ENCODE results near the gene TECPR1.
A peak's percentile ranks its signal among the peaks of the same experiment; 100 is the strongest.

Gene TECPR1

DNA sequence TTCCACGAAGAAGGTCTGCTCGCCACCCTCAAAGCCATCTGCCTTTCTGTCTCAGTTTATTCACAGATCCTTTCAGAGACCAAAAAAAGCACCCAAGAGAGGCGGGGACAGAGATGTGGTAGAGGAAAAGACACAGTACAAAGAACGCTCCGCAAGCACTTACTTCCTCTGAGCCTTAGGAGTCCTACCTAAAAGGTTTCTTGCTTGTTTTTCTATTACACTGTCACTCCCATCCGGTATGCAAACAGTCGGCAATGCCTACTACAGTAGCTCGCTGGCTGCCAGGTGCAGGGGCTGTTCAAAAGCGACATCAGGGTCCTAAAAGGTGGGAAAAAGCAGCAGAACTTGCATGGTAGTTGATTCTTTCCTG, 816 bp downstream of the TECPR1 start:
- peak; percentile 52 for FAIRE-seq
- no peak for DNase-seq (ENCODE audit: extremely low spot score, insufficient read length, low read depth)

DNA sequence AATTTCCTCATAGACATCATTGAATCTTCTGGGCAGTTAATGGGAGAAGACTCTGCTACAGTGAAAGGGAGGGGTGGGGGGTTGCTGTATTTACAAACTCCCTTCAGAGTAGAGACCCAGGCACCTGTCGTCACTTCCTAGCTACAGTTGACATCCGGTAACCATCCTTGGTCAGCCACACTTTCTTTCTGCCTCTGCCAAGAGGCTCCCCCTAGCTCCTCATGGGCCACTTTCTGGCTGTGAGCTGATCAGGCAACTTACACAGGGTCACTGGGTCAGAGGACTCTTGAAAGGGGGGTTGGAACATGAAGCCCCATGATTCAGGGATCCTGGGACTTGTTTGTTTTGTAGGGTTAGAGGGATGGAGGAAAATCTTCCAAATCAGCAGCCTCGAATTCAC, 1.2 kb downstream of the TECPR1 start:
- DNase-seq (ENCODE audit: extremely low spot score, insufficient read length, low read depth), result no peak
- FAIRE-seq, result peak; percentile 49

DNA sequence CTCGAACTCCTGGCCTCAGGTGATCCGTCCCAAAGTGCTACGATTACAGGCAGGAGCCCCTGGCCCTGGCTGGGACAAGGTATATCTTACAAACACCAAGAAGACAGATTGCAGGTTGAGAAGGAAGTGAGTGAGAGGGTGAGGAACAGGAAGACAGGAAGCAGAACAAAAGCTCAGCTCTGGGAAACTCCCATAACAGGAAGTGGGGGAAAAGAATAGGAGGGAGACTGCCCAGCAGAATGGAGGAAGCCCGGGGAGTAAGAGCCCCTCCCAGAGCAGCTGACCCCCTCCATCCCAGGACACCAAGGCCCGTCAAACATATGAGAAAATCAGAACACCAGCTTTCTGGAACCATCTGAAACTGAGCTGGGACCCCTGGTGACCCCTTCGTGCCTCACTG, 2.9 kb downstream of the TECPR1 start:
- no peak for FAIRE-seq
- no peak for DNase-seq (ENCODE audit: extremely low spot score, insufficient read length, low read depth)

DNA sequence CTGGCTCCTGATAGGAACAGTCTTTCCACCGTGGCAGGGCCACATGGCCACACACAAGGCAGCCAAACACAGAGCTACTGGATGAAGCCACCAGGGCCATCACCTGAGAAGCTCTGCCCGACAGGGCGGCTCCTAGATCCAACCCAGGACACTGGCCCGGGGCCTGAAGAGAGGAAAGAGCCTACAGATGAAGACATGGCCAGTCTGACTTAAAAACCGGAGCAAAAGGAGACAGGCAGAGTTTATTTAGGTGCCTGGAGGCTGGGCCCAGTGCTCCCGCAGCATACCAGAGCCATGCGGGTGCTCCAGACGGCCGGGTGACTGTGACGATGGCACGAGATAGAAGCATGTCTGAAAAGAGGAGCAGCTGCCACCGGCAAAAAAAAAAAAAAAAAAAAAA, 3.9 kb downstream of the TECPR1 start:
- DNase-seq (ENCODE audit: extremely low spot score, insufficient read length, low read depth), result no peak

DNA sequence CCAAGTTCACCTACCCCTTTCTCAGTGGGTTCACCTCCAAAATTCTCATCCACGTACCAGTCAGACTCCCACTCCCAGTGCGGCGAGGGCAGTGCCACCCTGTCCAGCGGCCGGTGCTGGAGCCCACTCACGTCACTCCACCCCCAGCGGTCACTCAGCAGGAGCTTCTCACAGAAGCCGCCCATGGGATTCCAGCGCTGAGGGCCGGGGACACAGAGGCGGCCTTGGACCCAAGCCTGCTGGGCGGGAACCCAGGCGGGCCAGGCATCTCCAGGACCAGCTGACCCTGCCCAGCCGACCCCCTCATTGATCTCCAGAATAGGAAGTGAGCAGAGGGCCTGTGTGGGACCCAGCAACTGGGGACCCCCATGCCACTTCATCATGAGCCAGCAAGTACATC, 7.2 kb downstream of the TECPR1 start:
- DNase-seq (ENCODE audit: extremely low spot score, insufficient read length, low read depth) (no peak), FAIRE-seq (no peak)

More for the DNA sequence above, 3.9 kb downstream of the TECPR1 start:
- FAIRE-seq, result no peak

DNA sequence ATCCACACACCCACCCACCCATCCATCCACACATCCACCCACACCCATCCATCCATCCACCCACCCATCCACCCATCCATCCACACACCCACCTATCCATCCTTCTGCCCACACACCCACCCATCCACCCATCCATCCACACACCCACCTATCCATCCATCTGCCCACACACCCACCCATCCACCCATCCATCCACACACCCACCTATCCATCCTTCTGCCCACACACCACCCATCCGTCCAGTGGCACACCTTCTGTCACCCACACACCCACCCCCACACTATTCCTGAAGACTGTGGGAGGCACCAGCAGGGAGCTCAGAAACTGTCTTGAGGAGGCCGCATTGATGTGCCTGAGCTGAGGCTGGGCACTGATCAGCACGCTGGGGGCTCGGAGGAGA, 9.1 kb downstream of the TECPR1 start:
- DNase-seq (ENCODE audit: extremely low spot score, insufficient read length, low read depth), result no peak

DNA sequence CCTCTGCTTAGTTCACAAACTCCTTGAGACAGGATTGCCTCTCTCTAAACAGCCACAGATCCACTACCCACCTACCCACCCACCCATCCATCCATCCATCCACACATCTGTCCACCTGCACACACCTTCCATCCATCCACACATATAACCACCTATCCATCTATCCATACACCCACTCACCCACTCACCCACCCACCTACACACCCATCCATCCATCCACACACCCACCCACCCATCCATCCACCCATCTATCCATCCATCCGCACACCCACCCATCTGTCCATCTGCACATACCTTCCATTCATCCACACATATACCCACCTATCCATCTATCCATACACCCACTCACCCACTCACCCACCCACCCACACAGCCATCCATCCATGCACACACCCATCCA, 9.7 kb downstream of the TECPR1 start:
- FAIRE-seq, result no peak
- DNase-seq (ENCODE audit: extremely low spot score, insufficient read length, low read depth), result no peak

More for the DNA sequence above, 9.1 kb downstream of the TECPR1 start:
- no peak for FAIRE-seq

DNA sequence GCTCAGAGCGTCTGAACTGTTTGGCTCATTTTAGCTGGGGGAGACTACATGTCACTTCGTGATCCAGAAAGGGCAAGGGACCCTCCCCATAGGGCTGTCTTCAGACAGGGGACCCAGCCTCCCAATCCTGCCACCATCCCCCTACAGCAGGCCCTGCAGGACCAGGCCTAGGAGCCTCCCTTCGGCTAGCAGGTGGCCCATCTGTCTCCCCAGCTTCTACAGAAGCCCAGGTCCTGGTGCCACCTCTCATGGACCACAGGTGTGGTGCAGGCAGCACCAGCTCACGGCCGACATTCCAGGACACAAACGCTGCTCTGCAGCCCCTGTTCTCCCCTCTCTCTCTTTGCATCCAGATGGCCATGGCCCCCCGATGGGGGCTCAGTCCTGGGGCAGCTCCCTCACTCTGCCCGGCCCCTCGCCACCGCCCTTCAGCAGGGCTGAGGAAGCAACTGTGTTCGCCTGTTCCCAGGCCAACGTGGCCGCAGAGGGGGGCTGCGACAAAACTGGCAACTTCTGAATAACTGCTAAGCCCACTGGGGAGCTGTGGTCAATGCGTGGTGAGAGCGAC, 10.3 kb downstream of the TECPR1 start:
- no peak for FAIRE-seq
- no peak for DNase-seq (ENCODE audit: extremely low spot score, insufficient read length, low read depth)

DNA sequence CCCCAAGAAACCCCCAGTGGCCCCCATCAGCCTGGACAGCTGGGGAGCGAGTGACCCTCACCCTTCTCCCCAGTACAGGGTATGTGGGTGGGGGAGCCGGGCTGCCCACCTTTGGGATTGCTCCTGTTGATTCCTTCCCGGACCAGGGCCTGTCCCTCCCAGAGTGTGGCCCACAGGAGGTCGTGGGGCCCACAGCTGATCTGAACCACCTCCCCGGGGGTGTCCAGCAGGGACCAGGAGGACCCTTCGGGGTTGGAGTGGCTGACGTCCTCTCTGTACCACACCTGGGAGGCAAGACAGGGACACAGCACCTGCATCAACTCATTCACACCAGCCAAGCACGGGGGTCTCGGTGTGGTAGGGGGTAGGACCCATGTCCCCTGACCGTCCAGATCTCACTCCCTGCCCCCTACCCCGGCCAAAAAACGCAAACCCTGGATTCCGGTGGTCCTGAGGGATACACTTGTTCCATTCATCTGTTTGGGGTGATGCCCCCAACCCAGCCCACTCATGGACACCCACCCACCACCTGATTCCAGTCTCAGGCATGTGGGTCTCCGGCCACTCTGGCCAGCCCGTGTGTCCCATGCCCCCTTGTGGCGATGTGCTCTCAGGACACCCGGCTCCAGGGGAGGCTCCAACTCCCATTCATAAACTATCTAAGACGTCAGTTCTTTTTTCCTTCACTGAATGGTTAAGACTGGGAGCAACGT, 10.9 kb downstream of the TECPR1 start:
- peak; percentile 42 for DNase-seq (ENCODE audit: extremely low spot score, insufficient read length, low read depth)
- FAIRE-seq, result peak; percentile 64

DNA sequence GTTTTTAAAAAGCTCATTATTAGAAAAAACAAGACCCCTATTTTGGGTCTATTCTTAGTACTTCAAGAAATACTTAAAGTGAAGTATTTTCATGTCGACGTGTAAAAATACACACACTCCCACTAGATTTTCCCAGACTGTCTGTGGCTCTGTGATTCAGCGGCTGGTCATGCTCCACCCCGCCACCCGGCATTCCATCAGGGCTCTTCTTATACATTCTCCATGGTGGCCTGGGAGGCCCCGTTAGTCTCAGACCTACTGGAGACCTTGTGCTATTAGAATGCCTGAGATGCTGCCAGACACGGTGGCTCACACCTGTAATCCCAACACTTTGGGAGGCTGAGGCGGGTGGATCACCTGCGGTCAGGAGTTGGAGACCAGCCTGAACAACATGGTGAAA, 13.1 kb downstream of the TECPR1 start:
- DNase-seq (ENCODE audit: extremely low spot score, insufficient read length, low read depth), result no peak
- no peak for FAIRE-seq

DNA sequence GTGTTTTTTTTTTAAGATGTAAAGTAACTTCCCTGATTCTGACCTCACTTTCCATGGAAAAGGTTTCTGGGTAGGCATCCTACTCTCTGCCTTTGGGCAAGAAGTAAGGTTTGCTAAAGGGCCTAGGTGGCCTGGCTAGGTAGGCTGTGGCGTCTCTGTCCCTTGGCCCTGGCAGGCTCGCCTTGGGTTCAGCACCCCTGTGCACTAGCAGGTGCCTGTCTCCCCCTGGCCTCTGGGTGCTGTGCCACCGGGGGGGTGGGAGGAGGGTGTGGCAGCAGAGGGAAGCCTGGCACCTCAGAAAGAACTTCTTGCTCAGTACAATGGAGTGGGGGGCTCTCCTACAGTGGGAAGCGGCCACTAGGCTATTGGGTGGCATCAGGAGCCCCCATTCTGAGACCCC, 14.0 kb downstream of the TECPR1 start:
- DNase-seq (ENCODE audit: extremely low spot score, insufficient read length, low read depth) (no peak), FAIRE-seq (no peak)

DNA sequence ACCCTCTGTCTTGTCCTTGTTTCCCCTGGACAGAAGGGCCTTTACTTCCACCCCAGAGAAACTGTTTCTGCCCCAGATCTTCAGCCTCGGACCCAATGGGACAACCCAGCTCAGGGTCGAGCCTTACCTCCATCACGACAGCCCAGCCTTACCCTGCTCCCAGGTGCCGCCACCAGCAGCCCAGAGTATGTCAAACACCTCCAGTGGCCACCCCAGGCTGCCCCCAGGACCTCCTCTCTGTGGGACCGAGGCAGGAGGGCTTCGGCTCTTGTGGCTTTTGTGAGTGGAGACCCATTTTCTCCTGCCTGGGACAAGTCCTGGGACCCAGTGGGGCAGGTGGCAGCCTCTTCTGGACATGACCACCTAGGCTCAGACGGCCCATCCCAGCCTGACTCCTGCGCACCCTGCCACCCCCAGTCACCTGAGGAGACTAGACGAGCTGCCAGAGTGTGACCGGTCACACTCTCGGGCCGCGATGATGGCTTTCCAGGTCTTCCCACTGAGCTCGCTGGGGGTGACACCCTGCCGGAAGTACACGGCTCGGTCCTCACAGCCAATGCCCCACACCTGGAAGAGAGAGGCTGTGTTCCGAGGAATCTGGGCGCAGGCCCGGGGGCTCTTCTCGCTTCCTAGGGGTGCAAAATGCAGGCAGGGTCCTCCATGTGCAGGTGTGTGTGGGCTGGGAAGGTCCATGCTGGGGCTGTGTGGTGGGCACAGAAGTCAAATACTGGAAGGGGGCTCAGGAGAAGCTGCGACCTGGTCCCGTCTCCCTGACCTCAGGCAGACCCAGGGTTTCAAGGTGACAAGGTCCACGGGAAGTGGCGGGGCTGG, 15.5 kb downstream of the TECPR1 start:
- no peak for FAIRE-seq

DNA sequence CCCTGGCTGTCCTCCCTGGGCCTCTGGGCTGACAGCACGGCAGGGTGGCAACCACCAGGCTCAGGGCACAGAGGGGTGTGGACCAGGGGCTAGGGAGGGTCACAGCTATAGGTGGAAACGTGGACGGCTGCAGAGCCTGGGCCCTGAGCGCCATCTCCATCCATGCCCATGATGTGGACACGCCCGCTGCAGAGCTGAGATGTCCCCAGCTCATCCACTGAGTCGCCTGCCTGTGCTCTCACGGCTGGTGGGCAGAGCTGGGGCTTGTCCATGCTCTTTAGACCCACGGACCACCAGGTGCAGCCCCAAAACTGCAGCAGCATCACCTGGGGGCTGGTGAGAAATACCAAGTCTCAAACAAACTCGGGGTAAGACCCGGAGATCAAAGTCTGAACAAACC, 16.1 kb downstream of the TECPR1 start:
- DNase-seq (ENCODE audit: extremely low spot score, insufficient read length, low read depth), result no peak
- FAIRE-seq, result no peak

More for the DNA sequence above, 15.5 kb downstream of the TECPR1 start:
- no peak for DNase-seq (ENCODE audit: extremely low spot score, insufficient read length, low read depth)

DNA sequence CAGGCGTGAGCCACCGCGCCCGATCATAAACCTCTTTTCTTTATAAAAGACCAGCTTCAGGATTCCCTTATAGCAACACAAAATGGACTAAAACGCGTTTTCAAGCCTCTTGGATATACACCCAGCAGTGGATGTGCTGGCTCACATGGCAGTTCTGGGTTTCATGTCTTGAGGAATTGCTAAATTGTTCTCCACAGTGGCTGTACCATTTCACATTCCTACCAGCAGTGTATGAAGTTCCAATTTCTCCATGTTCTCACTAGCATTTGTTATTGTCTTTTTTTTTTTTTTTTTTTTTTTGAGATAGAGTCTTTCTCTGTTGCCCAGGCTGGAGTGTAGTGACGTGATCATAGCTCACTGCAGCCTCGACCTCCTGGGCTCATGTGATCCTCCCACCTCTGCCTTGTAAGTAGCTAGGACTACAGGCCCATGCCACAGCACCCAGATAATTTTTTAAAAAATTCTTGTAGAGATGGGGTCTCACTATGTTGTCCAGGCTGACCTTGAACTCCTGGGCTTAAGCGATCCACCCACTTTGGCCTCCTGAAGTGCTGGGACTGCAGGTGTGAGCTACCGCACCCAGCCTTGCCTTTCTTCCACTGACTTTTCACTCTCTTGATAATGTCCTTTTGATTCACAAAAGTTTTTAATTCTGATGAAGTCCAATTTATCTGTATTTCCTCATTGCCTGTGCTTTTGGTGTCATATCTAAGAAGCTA, 17.4 kb downstream of the TECPR1 start:
- no peak for DNase-seq (ENCODE audit: extremely low spot score, insufficient read length, low read depth)
- no peak for FAIRE-seq

DNA sequence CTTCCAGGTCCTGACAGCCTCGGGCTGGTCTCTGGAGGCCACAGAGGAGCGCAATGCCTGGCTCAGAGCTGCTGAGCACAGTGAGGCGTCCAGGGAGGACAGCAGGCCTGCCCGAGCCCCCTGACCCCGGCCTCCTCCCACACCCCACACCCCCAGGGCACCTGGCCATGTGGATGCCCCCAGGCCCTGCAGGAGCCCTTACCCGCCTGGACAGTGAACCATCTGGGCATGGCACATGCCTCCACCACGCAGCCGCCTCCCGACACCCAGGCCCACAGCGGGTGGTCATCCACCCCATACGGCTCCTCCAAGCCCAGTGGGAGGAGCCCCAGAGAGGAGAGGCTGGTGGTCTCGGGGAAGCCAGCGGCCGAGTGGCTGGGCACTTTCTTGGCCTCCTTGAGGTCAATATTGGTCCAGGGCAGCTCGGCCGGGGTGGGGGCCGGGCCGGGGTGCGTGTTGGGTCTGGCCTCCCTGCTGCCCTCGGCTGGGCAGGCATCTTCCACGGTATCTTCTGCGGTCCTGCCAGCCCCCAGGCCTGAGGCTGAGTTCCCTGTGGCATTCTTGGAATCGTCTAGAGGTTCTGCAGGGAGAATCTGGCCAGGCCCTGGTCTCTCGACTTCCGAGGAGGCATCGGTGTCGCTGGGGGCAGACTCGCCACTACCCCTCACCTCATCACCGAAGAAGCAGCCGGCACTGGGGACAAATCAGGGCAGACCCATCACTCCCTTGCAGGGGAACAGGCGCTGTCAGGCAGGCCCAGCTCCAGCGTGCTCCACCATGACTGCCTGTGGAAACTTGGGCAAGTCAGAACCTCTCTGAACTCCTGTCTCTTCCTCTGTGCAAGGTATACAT, 18.6 kb downstream of the TECPR1 start:
- no peak for FAIRE-seq
- no peak for DNase-seq (ENCODE audit: extremely low spot score, insufficient read length, low read depth)

DNA sequence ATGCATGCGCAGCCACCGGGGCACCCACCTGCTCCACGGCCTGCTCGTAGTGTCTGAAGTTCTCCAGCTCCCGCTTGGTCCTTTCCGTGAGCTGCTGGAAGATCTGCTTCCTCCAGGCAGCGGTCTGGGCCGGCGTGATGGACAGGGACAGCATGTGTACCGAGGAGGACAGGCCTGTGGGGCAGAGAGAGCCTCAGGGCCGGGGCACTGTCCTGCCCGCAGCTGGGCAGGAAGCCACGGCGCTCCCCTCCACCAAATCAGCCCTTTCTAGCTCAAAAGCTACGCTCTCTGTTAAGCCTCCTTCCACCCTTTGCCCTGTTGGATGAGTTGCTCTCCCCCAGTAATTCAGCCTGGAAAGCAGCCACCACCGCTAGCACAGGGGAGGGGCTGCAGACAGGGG, 19.2 kb downstream of the TECPR1 start:
- no peak for FAIRE-seq
- DNase-seq (ENCODE audit: extremely low spot score, insufficient read length, low read depth), result no peak

DNA sequence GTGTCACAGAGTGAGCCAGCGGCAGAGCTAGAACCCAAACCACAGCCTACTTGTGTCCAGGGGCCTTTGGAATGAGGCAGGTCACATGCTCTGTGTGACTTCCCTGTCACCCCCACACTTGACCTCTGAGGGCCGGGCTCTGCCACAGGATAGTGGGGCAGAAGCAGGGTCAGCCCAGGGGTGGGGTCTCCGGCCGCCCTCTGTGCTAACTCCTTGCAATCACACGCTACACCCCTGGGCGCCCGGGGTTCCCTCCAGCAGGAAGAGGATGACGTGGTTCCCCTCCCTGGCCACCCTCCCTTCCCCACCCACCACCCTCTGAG, 19.8 kb downstream of the TECPR1 start:
- no peak for FAIRE-seq
- DNase-seq (ENCODE audit: extremely low spot score, insufficient read length, low read depth), result no peak

DNA sequence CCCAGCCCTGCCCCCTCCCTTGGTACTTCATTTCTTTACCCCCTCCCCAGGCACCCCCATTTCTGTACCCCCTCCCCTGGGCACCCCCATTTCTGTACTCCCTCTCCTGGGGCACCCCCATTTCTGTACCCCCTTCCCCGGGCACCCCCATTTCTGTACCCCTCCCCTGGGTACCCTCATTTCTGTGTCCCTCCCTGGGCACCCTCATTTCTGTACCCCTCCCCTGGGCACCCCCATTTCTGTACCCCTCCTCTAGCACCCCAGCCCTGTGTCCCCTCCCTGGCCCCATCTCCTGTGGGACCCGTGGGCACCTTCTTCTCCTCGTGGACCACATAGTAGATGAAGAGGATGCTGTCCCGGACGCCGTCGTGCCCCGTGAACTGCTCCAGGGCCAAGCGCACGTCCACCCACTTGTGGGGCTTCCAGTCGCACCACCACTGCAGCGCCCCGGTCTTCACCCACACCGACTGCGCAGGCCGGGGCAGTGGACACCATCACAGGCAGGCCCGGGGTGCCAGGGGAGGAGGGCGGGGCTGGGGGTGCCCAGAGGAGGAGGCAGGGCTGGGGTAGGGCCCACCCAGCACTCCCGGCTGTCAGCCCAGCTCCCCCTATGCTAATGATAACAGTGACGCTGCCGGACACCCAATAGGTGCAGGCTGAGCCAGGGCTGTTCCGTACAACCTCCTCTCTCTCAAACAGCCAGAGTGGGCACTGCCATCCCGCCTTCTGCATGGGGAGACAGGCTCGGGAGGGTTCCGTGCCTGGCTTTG, 20.4 kb downstream of the TECPR1 start:
- FAIRE-seq, result no peak
- no peak for DNase-seq (ENCODE audit: extremely low spot score, insufficient read length, low read depth)

DNA sequence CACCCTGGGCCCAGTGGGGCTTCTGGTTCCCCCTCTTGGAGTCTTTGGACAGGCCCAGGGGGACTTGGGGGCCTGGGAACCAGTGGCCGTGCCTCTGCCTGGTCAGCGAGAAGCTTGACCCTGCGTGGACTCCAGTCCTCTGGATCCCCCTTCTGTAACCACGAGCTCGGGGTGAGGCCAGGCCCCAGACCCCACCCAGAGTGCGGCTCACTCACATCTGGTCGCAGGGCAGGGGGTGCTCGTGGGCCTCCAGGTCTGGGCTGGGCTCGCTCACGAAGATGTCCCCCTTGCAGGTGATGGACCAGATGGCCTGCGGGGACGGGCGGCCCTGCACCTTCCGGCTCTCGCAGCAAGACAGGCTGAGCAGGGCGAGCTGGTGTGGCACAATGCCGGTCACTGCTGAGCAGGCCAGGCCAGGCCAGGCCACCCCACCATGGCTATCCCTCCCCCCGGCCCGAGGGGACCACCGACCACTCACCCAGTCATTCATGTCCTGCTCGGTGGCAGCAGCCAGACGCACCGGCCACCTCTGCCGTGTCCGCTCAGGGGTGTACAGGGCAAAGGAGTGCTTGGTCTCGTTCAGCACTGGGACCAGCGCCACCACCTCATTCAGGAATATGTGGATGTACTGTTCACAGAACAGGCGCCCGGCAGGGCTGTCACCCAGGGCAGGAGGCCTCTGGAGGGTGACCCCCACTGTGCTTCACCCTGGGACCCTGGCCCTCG, 21.1 kb downstream of the TECPR1 start:
- FAIRE-seq (no peak), DNase-seq (ENCODE audit: extremely low spot score, insufficient read length, low read depth) (no peak)

All from GM18507 (cell line).